ENCODE data around the gene KCNG3.

KCNG3 gene

DNA sequence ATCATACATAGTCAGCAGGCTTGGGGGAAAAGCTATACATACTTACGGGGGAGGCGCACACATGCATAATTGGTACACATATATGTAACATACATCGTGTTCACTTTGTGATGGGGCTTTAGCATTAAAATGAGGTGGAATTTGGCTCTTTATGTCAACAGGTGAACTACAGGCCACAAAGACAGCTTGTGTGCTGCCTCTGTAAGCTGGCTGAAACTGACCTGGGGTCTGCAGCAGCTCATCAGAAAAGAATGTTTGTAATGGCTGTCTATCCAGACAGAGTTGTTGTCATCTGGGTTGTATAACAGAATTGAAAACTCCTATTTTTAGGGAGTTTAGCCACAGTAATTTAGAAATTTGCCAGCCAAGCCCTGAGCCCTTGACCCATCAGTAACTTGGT, 4.7 kb upstream of the KCNG3 start:
- no peak for DNase-seq (ENCODE audit: low spot score in 2 of 2)
- peaks cover 13% of the 10 kb centered on the region for H3K4me1 ChIP-seq
- no peaks in the 10 kb centered on the region for H3K9me3 ChIP-seq
- in situ Hi-C loops (cut with MboI; ENCODE audit: low sequenced_read_pairs), result no loop called here
- peaks cover 5% of the 10 kb centered on the region for H3K36me3 ChIP-seq (replicated peaks)
- H3K4me3 ChIP-seq, result no peak overlapping the region
- no peaks in the 10 kb centered on the region for H3K27me3 ChIP-seq (ENCODE audit: low read depth)

DNA sequence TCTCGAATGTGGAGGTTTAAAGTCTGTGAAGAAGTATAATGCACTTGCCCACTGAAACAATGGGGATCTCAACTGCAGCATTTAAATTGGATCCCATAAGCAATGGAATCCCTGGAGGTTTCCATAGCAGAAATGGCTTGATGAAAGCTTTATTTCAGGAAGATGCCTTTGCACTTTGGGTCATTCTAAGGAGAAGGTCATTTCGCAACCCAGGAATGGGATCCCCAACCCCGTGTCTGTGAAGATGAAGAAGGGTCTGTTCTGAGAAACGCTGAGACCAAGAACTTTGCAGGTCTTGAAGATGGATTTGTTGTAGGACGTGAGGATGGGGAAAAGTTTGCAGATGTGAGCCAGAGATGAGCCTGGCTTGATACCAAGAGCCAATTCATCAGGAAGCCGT, 1.8 kb upstream of the KCNG3 start:
- DNase-seq (ENCODE audit: low spot score in 2 of 2), result peak; percentile 18 to 52
- Histone ChIP-seq H3K4me3 (peak overlapping the region; percentile 56), H3K27me3 (ENCODE audit: low read depth) (no peaks in the 10 kb centered on the region), H3K36me3 (replicated peaks) (no peaks in the 10 kb centered on the region), H3K4me1 (peaks cover 13% of the 10 kb centered on the region), H3K9me3 (no peaks in the 10 kb centered on the region)
- in situ Hi-C loops (cut with MboI; ENCODE audit: low sequenced_read_pairs), result no loop called here

DNA sequence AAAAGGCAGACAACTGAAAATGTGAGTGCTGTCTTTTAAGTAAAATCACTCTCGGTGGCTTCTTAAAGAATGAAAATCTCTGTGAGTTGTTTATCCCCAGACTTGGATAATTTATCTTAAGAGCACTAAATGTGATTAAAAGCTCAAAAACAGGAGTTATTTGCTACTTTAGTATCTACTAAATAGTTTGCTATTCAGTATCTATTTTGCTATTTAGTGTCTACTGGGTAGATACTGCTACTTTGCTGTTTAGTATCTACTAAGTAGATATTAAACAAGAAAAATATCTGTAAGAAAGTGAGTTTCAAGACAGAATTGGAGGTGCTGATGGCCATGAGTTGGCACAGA, 1.4 kb upstream of the KCNG3 start:
- H3K4me1 ChIP-seq, result peaks cover 13% of the 10 kb centered on the region
- H3K4me3 ChIP-seq, result peak overlapping the region; percentile 56
- in situ Hi-C loops (cut with MboI; ENCODE audit: low sequenced_read_pairs), result no loop called here

DNA sequence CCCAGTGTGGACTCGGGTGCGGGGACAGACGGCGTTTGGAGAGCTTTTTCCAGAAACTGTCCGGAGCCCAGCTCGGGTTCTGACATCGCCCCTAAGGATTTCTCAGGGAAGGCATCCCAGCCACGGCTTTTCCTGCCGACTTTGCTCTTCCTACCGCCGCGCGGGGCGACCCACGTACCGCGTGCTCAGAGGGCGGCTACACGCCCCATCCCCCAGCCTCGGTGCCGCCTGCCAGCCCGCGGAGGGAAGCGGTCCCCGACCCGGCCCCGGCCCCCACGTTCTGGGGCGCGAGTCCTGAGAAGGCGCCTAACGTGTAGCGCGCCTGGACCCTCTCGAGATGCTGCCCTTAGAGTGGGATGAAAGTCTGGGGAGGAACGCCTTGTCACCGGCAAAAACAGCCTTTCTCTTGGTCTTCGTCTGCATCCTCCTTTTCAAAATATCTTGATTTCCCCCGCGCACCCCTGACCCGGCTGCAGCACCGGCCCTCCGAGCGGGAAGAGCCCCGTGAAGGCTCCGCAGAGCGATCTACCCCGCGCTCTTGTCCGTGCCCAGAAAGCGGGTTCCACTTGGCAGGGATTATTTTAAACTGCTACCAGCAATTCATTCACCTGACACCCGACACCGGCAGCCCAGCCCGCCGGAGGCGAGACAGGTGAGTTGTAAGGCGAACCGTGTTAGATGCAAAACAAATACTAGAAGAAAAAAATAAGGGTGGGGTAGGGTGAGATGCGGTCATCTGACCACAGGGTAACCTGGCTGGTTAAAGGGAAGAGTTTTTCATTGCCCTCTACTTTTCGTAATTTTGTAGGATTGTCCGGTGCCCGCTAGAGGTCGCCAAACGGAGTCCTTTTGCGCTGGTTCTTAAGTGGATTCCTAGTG, 812 bp upstream of the KCNG3 start:
- peak; percentile 88 to 89 for DNase-seq (ENCODE audit: low spot score in 2 of 2)
- peak overlapping the region; percentile 56 for H3K4me3 ChIP-seq
- H3K27me3 ChIP-seq (ENCODE audit: low read depth), result no peaks in the 10 kb centered on the region
- H3K9me3 ChIP-seq, result no peaks in the 10 kb centered on the region
- H3K4me1 ChIP-seq, result peaks cover 14% of the 10 kb centered on the region
- in situ Hi-C loops (cut with MboI; ENCODE audit: low sequenced_read_pairs), result no loop called here
- H3K36me3 ChIP-seq (replicated peaks), result no peaks in the 10 kb centered on the region

More for the DNA sequence above, 1.4 kb upstream of the KCNG3 start:
- no peak for DNase-seq (ENCODE audit: low spot score in 2 of 2)
- Histone ChIP-seq H3K27me3 (ENCODE audit: low read depth) (no peaks in the 10 kb centered on the region), H3K9me3 (no peaks in the 10 kb centered on the region), H3K36me3 (replicated peaks) (no peaks in the 10 kb centered on the region)

DNA sequence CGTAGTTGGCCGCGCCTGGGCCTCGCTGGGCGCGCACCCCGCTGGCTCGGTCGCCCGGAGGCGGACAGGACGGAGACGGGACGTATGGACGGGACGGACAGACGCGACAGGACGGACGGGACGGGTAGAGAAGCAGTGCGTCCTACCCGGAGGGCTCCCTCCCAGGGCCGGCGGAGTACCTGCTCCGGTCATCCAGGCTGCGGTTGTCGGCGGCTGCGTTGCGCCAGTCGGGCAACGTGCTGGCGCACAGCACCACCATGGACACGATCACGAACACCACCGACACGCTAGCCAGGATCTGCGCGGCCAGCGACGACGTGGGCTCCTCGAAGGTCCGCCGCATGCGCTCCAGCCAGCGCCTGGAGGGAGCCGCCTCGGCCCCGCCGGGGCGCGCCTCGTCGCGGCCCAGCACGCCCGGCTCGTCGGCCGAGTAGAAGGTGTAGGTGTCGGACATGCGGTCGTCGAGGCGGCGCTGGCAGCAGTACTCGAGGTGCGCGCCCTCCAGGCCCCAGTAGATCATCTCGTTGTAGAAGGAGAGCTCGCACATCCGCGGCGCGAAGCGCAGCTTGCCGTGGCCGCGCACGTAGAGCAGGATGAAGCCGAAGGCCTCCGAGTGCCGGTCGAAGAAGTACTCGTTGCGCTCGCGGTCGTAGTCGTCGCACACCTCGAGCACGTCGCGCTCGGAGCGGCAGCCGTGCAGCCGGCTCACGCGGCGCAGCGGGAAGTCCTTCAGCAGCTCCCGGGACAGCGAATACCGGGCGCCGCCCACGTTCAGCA, 903 bp downstream of the KCNG3 start:
- in situ Hi-C loops (cut with MboI; ENCODE audit: low sequenced_read_pairs), result no loop called here
- Histone ChIP-seq H3K4me3 (peak overlapping the region; percentile 56), H3K27me3 (ENCODE audit: low read depth) (no peaks in the 10 kb centered on the region), H3K36me3 (replicated peaks) (no peaks in the 10 kb centered on the region), H3K4me1 (peaks cover 9% of the 10 kb centered on the region), H3K9me3 (no peaks in the 10 kb centered on the region)
- DNase-seq (ENCODE audit: low spot score in 2 of 2), result peak in 1 of 2 experiments; percentile 42

DNA sequence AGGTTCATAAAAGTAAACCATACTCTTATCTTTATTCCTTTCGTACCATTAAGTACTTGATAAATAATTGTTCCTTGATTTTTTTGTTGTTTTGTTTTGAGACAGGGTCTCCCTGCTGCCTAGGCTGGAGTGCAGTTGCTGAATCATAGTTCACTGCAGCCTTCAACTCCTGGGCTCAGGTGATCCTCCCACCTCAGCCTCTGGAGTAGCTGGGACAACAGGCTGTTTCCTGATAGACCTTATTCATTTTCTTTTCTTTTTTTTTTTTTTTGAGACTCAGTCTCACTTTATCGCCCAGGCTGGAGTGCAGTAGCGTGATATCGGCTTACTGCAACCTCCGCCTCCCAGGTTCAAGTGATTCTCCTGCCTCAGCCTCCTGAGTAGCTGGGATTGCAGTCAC, 5.5 kb downstream of the KCNG3 start:
- in situ Hi-C loops (cut with MboI; ENCODE audit: low sequenced_read_pairs), result no loop called here
- peaks cover 18% of the 10 kb centered on the region for H3K4me1 ChIP-seq
- no peak for DNase-seq (ENCODE audit: low spot score in 2 of 2)
- H3K9me3 ChIP-seq, result no peaks in the 10 kb centered on the region
- H3K4me3 ChIP-seq, result no peak overlapping the region
- H3K36me3 ChIP-seq (replicated peaks), result peaks cover 3% of the 10 kb centered on the region; the same call in 1 of the 2 replicates
- no peaks in the 10 kb centered on the region for H3K27me3 ChIP-seq (ENCODE audit: low read depth)

DNA sequence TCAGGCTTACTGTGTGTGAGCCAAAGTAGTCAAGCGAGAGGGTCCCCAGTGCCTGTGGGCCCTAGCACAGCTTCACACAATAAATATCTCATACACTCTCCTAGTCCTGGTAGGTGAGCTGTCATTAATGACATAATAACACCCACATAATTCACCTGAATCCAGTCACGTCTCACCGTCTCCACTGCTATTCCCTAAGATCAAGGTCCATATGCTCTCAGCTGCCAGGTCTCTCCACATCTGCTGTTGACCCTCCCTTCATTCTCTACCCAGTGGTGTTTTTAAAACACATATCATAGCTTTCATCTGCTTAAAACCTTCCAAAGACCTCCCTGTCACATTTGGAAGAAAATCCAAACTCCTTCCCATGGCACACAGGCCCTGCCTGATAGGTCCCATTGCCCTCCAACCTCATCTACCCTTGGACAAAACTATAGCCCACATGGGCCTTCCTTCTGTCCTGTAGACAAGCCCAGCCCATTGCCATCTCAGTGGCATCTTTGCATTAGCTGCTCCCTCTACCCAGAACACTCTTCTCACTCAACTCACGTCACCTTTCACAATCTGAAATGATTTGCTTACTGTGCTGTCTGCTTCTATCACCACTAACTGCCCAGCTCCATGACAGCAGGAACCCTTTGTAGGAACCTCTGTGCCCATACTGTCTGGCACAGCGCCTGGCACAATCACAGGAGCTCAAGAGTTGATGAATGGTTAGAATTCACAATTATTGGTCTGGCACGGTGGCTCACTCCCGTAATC, 7.5 kb downstream of the KCNG3 start:
- H3K4me3 ChIP-seq, result no peak overlapping the region
- H3K4me1 ChIP-seq, result peaks cover 18% of the 10 kb centered on the region
- peaks cover 3% of the 10 kb centered on the region; the same call in 1 of the 2 replicates for H3K36me3 ChIP-seq (replicated peaks)
- in situ Hi-C loops (cut with MboI; ENCODE audit: low sequenced_read_pairs), result no loop called here
- no peak for DNase-seq (ENCODE audit: low spot score in 2 of 2)
- no peaks in the 10 kb centered on the region for H3K9me3 ChIP-seq
- H3K27me3 ChIP-seq (ENCODE audit: low read depth), result no peaks in the 10 kb centered on the region

DNA sequence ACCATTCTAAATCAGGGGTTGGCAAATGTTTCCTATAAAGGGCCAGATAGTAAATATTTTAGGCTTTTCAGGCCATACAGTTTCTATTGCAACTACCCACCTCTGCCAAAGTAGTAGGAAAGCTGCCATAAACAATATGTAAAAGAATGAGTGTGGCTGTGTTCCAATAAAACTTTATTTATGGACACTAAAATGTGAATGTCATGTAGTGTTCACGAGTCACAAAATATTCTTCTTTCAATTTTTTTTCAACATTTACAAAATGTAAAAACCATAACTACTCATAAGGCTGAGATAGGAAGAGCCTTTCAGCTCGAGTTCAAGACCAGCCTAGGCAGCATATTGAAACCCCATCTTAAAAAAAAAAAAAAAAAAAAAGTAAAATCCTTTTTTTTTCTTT, 13.4 kb downstream of the KCNG3 start:
- H3K27me3 ChIP-seq (ENCODE audit: low read depth), result no peaks in the 10 kb centered on the region
- H3K4me3 ChIP-seq, result no peak overlapping the region
- H3K9me3 ChIP-seq, result no peaks in the 10 kb centered on the region
- peaks cover 9% of the 10 kb centered on the region for H3K4me1 ChIP-seq
- in situ Hi-C loops (cut with MboI; ENCODE audit: low sequenced_read_pairs), result no loop called here
- no peak for DNase-seq (ENCODE audit: low spot score in 2 of 2)
- 0 out of 2 replicates have a peak, but pooled peaks cover 3% of the 10 kb centered on the region for H3K36me3 ChIP-seq (replicated peaks)

DNA sequence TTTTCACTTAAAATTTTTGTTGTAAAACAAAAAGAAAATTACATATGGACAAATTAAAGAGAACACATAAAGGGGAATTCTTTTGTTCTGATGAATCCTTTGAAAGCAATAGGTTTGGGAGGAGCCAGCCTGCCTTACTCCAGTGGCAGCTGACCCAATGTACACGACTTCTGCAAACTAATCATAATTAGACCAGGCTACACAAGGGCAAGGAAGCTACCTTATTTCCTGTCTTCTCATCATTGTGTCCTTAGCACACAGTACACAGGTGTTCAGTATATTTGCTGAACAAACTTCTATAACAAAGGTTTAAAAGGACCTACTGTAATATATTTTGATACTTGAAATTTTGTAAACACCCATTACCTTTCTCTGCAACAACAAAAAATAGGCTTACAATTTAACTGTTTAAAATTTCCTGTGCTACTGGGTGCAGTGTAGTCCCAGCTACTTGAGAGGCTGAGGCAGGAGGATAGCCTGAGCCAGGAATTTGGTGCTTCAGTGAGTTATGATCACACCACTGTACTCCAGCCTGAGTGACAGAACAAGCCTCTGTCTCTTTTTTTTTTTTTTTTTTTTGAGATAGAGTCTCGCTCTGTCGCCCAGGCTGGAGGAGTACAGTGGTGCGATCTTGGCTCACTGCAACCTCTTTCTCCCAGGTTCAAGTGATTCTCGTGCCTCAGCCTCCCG, 18.9 kb downstream of the KCNG3 start:
- Histone ChIP-seq H3K36me3 (replicated peaks) (no peaks in the 10 kb centered on the region), H3K9me3 (no peaks in the 10 kb centered on the region), H3K4me1 (no peaks in the 10 kb centered on the region), H3K4me3 (no peak overlapping the region), H3K27me3 (ENCODE audit: low read depth) (no peaks in the 10 kb centered on the region)
- in situ Hi-C loops (cut with MboI; ENCODE audit: low sequenced_read_pairs), result no loop called here
- no peak for DNase-seq (ENCODE audit: low spot score in 2 of 2)

DNA sequence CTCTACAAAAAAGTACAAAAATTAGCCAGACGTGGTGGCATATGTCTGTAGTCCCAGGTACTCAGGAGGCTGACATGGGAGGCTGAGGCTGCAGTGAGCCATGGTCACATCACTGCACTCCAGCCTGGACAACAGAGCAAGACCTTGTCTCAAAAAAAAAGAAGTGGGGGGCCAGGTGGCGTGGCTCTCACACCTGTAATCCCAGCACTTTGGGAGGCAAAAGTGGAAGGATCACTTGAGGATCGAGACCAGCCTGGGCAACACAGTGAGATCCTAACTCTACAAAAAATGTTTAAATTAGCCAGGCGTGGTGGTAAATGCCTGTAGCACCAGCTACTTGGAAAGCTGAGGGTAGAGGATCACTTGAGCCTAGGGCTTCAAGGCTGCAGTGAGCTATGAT, 23.1 kb downstream of the KCNG3 start:
- no peaks in the 10 kb centered on the region for H3K36me3 ChIP-seq (replicated peaks)
- DNase-seq (ENCODE audit: low spot score in 2 of 2), result no peak
- no peak overlapping the region for H3K4me3 ChIP-seq
- no peaks in the 10 kb centered on the region for H3K27me3 ChIP-seq (ENCODE audit: low read depth)
- H3K9me3 ChIP-seq, result no peaks in the 10 kb centered on the region; the same call in 1 of the 2 replicates
- in situ Hi-C loops (cut with MboI; ENCODE audit: low sequenced_read_pairs), result no loop called here
- no peaks in the 10 kb centered on the region for H3K4me1 ChIP-seq

DNA sequence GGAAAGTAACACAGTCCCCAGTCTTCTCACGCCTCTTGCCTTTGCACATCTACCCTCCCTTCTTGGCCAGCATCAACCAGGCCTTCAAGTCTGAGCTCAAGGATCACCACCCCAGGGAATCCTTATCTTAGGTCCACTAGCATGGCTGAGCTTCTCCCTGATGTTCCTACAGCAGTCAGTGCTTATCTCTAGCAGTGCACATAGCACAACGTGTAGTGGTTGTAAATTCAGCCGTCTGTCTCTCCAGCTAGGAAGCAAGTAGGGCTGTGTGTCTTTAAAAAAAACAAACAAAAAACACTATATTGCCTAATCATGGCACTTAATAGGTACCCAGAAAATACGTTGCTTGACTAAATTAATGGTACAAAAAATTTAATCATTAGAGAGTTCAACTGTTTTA, 29.2 kb downstream of the KCNG3 start:
- no peaks in the 10 kb centered on the region for H3K36me3 ChIP-seq (replicated peaks)

DNA sequence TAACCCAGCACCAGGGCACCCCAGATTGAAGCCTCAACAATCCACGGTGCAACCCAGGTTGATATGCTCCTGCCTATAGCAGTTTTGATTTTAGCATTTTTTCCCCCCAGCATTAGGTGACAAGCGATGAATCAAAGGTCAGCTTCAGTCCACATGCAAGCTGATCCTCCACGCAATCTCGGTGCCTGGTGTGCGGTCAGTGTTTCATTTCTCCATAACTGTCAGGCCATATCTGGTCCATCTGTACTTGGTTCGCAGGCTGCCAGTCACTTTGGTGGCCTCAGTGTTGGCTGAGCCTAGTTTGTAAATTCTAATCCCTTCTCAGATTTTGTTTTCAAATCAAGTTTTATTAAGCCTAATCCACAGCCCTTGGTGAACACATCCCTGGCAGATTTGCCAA, 30.2 kb downstream of the KCNG3 start:
- Histone ChIP-seq H3K36me3 (replicated peaks) (no peaks in the 10 kb centered on the region), H3K9me3 (no peaks in the 10 kb centered on the region; the same call in 1 of the 2 replicates), H3K4me1 (peaks cover 7% of the 10 kb centered on the region), H3K27me3 (ENCODE audit: low read depth) (no peaks in the 10 kb centered on the region), H3K4me3 (no peak overlapping the region)
- in situ Hi-C loops (cut with MboI; ENCODE audit: low sequenced_read_pairs), result no loop called here
- DNase-seq (ENCODE audit: low spot score in 2 of 2), result no peak

More for the DNA sequence above, 29.2 kb downstream of the KCNG3 start:
- Histone ChIP-seq H3K27me3 (ENCODE audit: low read depth) (no peaks in the 10 kb centered on the region), H3K9me3 (no peaks in the 10 kb centered on the region; the same call in 1 of the 2 replicates), H3K4me1 (peaks cover 7% of the 10 kb centered on the region), H3K4me3 (no peak overlapping the region)
- in situ Hi-C loops (cut with MboI; ENCODE audit: low sequenced_read_pairs), result no loop called here
- no peak for DNase-seq (ENCODE audit: low spot score in 2 of 2)

DNA sequence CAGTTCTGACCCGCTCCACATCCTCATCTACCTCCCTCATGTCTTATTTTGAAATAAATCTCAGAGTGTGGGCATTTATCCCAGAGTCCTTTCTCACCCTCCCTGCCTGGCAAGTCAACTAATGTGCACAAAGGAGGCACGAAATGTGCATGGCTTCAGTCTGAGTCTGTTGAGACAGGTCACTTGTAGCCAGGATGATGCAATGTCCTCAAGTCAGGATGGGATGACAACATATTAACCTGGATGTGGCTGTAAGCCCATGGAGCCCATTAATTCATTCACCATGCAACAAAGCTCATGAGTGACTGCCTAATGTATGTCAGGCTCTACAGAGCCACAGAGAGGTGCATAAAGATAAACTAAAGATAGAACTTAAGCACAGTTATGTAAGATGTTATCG, 34.5 kb downstream of the KCNG3 start:
- Histone ChIP-seq H3K4me3 (no peak overlapping the region), H3K27me3 (ENCODE audit: low read depth) (no peaks in the 10 kb centered on the region), H3K36me3 (replicated peaks) (no peaks in the 10 kb centered on the region), H3K9me3 (no peaks in the 10 kb centered on the region), H3K4me1 (peaks cover 17% of the 10 kb centered on the region)
- no peak for DNase-seq (ENCODE audit: low spot score in 2 of 2)
- in situ Hi-C loops (cut with MboI; ENCODE audit: low sequenced_read_pairs), result no loop called here
